ENCODE data around the gene INSYN2B.

INSYN2B gene

DNA sequence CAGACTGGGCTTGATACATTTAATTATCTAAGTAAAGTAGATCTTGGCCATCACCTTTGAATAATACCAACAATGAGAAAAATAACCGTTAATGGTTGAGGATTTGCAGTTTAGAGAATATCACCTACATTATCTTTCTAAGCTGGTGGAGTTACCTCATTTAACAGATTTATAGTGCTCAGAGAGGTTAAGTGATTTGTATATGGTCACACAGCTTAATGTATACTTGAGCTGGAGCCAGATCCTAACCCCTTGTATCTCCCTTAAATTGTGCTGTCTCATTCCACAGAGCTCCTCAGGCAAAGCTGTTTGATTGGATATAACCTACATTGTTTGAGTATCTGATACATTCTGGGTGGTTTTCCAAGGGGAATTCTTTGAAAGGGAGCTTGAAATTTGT, 57.8 kb downstream of the INSYN2B start:
- no peak for DNase-seq

GRCh38 chr5:169921949-169922348, 58.3 kb downstream of the INSYN2B start:
- no peak for DNase-seq

DNA sequence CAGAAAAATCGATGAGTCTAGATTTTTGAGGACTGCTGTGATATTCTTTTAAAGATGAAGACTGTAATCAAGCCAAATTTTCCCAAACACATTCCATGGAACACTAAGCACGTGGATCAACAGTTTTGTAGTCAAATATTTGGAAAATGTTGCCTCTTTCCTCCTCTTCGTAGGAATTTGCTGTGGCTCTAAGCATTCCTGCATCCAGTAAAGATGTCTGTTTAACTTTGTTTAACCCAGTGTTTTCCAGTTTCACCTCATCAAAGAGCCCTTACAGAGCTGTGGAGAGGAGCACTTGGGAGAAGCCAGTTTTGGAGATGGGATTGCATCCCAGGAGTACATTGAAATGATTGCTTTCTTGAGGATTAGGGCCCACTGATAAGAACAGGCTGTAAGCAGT, 58.9 kb downstream of the INSYN2B start:
- DNase-seq: no peak

DNA sequence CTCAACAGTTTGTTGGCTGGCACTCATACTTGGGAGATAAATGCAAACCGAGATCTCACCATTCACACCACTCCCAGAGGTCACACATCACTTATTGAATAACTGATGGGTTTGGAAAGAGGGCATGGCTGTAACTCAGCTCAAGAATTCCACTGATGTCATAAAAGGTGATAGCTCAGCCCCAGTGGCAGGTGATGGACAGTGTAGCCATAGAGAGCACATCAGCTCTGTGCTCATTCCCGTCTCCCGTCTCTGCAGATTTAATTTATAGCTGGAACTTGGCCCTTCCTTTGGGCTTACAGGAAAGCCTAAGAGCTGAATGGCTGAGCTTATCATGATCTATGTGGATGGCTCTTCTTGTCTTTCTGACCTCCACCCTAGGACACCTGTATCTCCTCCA, 59.8 kb downstream of the INSYN2B start:
- DNase-seq: no peak

GRCh38 chr5:169918228-169918627, 62.1 kb downstream of the INSYN2B start:
- no peak for DNase-seq

DNA sequence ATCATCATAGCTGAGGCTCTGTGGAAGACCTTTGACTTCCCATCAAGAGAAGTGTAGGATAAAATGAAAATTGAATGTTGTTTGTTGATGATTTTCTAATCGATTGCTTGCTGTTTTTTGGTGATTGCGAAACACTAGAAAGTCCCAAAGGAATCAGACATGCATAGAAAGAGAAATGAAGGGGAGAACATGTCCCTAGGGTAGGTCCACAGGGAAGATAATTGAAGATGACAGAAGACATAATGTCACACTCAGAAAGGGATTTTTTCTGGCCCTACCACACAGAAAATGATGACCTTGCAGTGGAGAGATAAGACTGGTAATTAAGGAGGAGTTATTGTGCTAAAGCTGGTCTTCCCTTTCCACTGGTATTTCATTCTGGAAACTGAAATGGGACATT, 62.8 kb downstream of the INSYN2B start:
- DNase-seq: no peak

GRCh38 chr5:169914766-169915165, 65.5 kb downstream of the INSYN2B start:
- DNase-seq: no peak

- no peak for DNase-seq
Measured at GRCh38 chr5:169913479-169913878, 66.8 kb downstream of the INSYN2B start.

DNA sequence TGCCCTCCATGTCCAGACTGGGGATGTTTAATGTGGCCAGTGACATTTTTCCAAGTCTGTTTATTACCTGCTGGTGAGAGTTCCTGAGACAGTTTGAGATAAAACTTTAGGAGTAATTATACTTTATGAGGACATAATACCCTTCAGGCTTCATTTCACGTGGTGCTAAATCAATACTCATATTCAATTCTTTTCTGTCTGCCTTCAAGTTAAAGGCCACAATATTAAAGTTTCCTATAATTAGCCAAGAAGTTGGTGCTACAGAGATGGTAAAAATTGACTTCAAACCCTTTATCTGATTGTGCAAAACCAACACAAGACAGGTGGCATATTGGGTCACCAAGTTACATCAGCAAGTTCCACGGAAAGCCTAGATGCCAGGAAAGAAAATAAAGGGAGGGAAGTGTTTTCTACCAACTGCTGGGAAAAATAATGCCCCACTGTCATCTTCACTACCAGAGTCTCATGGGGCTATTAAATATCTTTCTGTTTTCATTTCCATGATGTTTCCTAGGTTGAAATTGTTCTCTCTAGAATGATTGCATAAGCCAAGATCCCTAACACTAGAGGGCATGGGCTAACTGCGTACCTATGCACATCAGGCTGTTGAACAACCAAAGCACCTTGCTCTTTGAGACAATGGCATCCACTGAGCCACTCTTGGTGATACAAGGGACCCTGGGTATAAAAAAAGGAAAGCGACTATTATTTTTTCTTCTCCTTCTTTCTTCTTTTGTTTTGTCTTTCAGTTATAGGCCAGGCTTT, 68.7 kb downstream of the INSYN2B start:
- no peak for DNase-seq

- no peak for DNase-seq
Measured at GRCh38 chr5:169910393-169910792, 69.9 kb downstream of the INSYN2B start.

- DNase-seq: no peak
Measured at GRCh38 chr5:169909945-169910344, 70.3 kb downstream of the INSYN2B start.

- DNase-seq: no peak
Measured at GRCh38 chr5:169908864-169909263, 71.4 kb downstream of the INSYN2B start.

DNA sequence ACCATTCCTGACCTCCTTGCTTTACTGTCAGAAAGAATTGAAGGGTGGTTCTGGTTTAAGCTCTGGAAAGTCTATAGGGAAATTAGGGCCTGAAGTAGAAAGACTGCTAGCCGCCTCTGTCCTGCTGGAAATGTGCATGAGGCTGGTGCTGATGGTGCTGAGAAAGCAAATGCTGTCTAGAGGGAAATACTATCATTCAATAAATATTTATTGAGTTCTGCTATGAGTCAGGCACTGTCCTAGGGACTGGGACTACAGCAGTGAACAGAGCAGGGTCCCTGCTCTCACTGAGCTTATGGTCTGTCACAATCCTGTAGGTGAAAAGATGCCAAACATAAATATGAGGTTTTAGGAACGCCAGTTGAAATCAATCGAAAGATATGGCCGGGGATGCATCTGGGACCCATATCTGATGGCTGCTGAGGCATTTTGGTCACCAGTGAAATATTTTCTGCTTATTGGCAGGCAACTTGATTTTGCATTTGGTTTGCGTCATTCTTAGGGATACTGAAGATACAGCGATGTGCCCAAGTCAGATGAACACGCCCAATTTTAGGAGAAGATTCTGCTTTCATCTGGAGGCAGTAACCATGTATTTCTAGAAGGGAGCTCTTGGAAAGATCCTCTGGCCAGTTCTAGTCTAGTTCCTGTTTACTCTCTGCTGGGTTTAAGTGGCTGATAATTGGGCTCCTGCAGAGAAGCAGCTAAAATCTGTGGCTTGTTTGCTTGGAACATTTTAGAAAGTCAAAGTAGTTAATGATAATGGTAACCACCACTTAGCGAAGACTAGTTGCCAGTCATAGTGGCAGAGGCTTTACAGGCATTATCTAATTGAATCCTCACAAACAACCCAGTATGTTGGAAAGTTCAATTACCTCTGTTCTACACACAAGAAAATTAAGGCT, 73.3 kb downstream of the INSYN2B start:
- DNase-seq: no peak

DNA sequence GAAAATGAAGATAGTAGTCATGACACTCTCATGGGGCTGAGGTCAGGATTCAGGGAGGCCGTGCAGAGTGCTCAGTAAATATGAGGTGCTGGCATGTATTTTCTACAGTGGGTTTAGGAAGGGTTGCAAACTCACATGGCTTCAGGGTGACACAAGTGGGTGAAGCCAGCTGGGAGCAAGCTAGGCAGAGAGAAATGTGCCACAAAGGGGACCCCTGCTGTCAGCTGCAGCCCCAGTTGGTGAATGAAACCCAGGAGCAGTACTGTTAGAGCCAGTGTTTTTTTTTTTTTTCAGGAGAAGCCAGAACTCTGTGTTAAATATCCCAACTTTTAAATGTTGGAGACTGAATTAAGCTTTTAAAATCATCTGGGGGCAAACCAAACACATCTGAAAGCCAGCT, 75.3 kb downstream of the INSYN2B start:
- no peak for DNase-seq

GRCh38 chr5:169904508-169904907, 75.8 kb downstream of the INSYN2B start:
- DNase-seq: no peak

GRCh38 chr5:169904059-169904458, 76.2 kb downstream of the INSYN2B start:
- no peak for DNase-seq

DNA sequence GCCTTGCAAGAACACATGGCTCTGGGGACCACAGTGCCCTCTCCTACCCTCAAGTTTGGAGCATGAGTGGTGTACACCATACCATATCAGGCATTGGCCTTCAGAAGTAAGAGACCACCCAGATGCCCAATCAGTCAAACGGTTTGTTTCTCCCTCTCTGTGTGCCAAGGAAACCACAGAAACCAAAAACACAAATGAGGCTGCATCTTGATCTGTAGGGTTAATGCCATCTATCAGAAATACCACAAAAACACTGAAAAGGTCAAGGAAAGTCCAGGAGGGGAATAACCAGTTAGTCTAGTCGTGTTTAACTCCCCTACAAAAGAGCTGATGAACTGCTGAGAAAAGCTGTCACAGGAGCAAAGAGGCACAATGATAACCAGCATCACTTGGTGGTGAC, 78.4 kb downstream of the INSYN2B start:
- no peak for DNase-seq

- no peak for DNase-seq
Measured at GRCh38 chr5:169897481-169897880, 82.8 kb downstream of the INSYN2B start.

GRCh38 chr5:169895926-169896325, 84.4 kb downstream of the INSYN2B start:
- DNase-seq: no peak

GRCh38 chr5:169893571-169893970, 86.7 kb downstream of the INSYN2B start:
- no peak for DNase-seq

GRCh38 chr5:169893010-169893409, 87.3 kb downstream of the INSYN2B start:
- DNase-seq: peak; percentile 46

GRCh38 chr5:169889572-169889971, 90.7 kb downstream of the INSYN2B start:
- no peak for DNase-seq

DNA sequence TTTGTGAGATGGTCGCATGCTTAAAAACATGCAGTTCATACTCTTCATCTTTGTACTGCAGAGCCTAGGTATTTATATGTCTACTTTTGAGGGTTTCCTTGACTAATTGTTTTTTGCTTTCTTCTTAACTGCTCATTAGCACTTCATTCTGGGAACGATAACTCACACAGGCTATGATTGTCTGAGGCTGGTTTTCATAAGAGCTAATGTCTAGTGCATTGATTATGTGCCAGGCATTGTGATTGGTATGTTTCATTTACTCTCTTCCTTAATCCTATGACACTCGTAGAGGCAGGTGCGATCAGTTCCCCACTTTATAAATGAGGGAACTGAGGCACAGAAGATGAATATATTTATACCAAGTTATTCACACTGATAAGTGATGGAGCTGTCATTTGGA, 93.6 kb downstream of the INSYN2B start:
- DNase-seq: no peak

DNA sequence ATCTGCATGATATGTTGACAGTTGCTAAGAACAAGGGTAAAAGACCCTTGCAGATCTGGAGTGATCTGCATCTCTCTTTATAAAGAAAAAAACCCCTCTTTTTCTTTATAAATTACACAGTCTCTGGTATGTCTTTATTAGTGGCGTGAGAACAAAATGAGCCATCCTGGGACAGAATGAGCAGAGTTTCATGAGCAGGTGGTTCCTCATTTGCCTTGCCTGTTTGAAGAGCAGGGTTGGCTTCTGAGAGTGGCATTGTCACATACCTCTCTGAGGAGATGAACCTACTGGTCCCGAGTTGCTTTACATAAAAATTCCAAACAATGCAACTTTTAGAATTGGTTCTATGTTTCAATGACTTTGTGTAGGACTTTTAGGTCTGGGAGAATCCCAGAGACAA, 94.3 kb downstream of the INSYN2B start:
- no peak for DNase-seq

Data from T1000 (cell line).